Measurements from ENCODE around the gene HIF3A. TPM values are rescaled to one million over a fixed set of nuclear protein-coding genes. Genes with fewer than 3 reads are reported as not detected.

The HIF3A gene
- total and polyA plus RNA-seq, 2 of the 4 experiments (the other 2 are of a cell fraction), result 0.02 TPM; not detected in 1

- TF ChIP-seq CTCF (conservative IDR thresholded peaks at IDR 0.05; ENCODE audit: low read depth, low read length) (no peak), MXI1 (IDR thresholded peaks at IDR 0.05; ENCODE audit: borderline replicate concordance, low read depth, low read length) (peak; percentile 63; the same call in 1 of the 2 replicates)
Measured at GRCh38 chr19:46392252-46392801, 95.5 kb downstream of the HIF3A start (continued).

GRCh38 chr19:46392837-46393236 is 96.0 kb downstream of the HIF3A start:
- peaks cover 6% of the 10 kb centered on the region for H3K9me3 ChIP-seq (ENCODE audit: control insufficient read depth, insufficient read depth, low read length)
- peak overlapping the region; percentile 59; the same call in 1 of the 2 replicates for H2AK5ac ChIP-seq (ENCODE audit: low read depth, low read length)
- H2AK9ac ChIP-seq (replicated peaks; ENCODE audit: low read depth, low read length, poor library complexity), result no peak overlapping the region
- H3K4ac ChIP-seq (ENCODE audit: low read depth, low read length), result peak overlapping the region; percentile 61
- peak overlapping the region; percentile 21; the same call in 1 of the 2 replicates for H2BK20ac ChIP-seq (ENCODE audit: low read depth, low read length)
- BruUV-seq (replicated peaks), result no TSS peak
- peak overlapping the region in 1 of 2 experiments; percentile 79; a peak in 2 of 4 replicates for H4K8ac ChIP-seq (ENCODE audit: low read depth in 2 of 2, low read length in 2 of 2)
- H3K9ac ChIP-seq (ENCODE audit: low read depth, low read length), result 0 out of 2 replicates have a peak overlapping the region, but pooled peaks have one; percentile 3
- POLR2A ChIA-PET (ENCODE audit: unreplicated experiment), result no interaction called here
- peaks cover 13% of the 10 kb centered on the region for H3K9me1 ChIP-seq (ENCODE audit: insufficient read depth, low read length)
- peak overlapping the region; percentile 18 for H3K23ac ChIP-seq (ENCODE audit: low read depth, low read length)
- dilution Hi-C loops (cut with HindIII; ENCODE audit: low sequenced_read_pairs, unreplicated experiment) (no loop called here), intact Hi-C loops (cut with micrococcal nuclease) (no loop called here), in situ Hi-C loops (cut with MboI; ENCODE audit: low sequenced_read_pairs) (no loop called here)
- DNase-seq (no peak), ATAC-seq (ENCODE audit: low read depth) (peak; percentile 24)
- peaks cover 32% of the 10 kb centered on the region for H3K36me3 ChIP-seq (ENCODE audit: control insufficient read depth, insufficient read depth, low read length)
- H4K5ac ChIP-seq (ENCODE audit: low read depth, low read length), result 0 out of 2 replicates have a peak overlapping the region, but pooled peaks have one; percentile 6
- peak overlapping the region; percentile 22 for H2BK5ac ChIP-seq (ENCODE audit: low read depth, low read length, poor library complexity, severe bottlenecking)
- CTCF ChIA-PET, result interaction anchor here (0.8 kb wide), 1 partner anchor 23 kb away, joined by 3 read pairs; no protein-coding TSS in a partner anchor
- 0 out of 4 replicates have a peak, but pooled peaks cover 0 to 9% of the 10 kb centered on the region in 2 experiments for H3K79me1 ChIP-seq (ENCODE audit: low read depth in 1 of 2, low read length in 2 of 2)
- no peak overlapping the region for H3K4me3 ChIP-seq (ENCODE audit: insufficient read depth, low read depth, low read length)
- H4K91ac ChIP-seq (ENCODE audit: insufficient read depth, low read depth, low read length), result peak overlapping the region; percentile 66
- no CpG with 5 or more reads among the region's 4 CpGs for WGBS, 2 experiments (ENCODE audit: extremely low coverage in 2 of 2, insufficient read length in 1 of 2)
- no peaks in the 10 kb centered on the region for H3K27me3 ChIP-seq (ENCODE audit: control insufficient read depth, insufficient read depth, low read length)
- H3K56ac ChIP-seq (ENCODE audit: extremely low read depth, insufficient read depth, low read length), result no peak overlapping the region; the same call in 1 of the 2 replicates
- peak overlapping the region; percentile 24 for H3K14ac ChIP-seq (replicated peaks; ENCODE audit: low read depth, low read length)
- peak overlapping the region; percentile 7; the same call in 1 of the 3 replicates for H2BK15ac ChIP-seq (ENCODE audit: low read depth, low read length)
- H3K4me2 ChIP-seq (ENCODE audit: low read depth, low read length), result peak overlapping the region; percentile 65
- H2BK120ac ChIP-seq (ENCODE audit: low read depth, low read length), result peak overlapping the region; percentile 69
- H2AFZ ChIP-seq (replicated peaks; ENCODE audit: low read length, poor library complexity), result no peak overlapping the region
- H4K20me1 ChIP-seq (ENCODE audit: insufficient read depth, low read length), result no peaks in the 10 kb centered on the region; the same call in 1 of the 2 replicates
- H3K27ac ChIP-seq (ENCODE audit: insufficient read depth, low read length), result peak overlapping the region; percentile 63
- H3K4me1 ChIP-seq (ENCODE audit: control insufficient read depth, insufficient read depth, low read length), result peaks cover 15% of the 10 kb centered on the region
- H3K18ac ChIP-seq (ENCODE audit: low read depth, low read length), result 0 out of 2 replicates have a peak overlapping the region, but pooled peaks have one; percentile 3
- TF ChIP-seq RFX5 (IDR thresholded peaks at IDR 0.05; ENCODE audit: low read depth, low read length) (no peak), SMC3 (IDR thresholded peaks at IDR 0.05; ENCODE audit: low read depth, low read length) (no peak), MAFK (IDR thresholded peaks at IDR 0.05; ENCODE audit: low read depth, low read length) (no peak), POLR2A (IDR thresholded peaks at IDR 0.05; ENCODE audit: low read depth, low read length) (no peak), MAZ (IDR thresholded peaks at IDR 0.05; ENCODE audit: borderline replicate concordance, low read depth, low read length) (no peak), RCOR1 (IDR thresholded peaks at IDR 0.05; ENCODE audit: insufficient replicate concordance, low read length) (no peak), RAD21 (IDR thresholded peaks at IDR 0.05; ENCODE audit: low read length) (no peak), CEBPB (IDR thresholded peaks at IDR 0.05; ENCODE audit: low read depth, low read length) (no peak), CTCF (conservative IDR thresholded peaks at IDR 0.05; ENCODE audit: low read depth, low read length) (no peak)
- TF ChIP-seq, protein P1, sequence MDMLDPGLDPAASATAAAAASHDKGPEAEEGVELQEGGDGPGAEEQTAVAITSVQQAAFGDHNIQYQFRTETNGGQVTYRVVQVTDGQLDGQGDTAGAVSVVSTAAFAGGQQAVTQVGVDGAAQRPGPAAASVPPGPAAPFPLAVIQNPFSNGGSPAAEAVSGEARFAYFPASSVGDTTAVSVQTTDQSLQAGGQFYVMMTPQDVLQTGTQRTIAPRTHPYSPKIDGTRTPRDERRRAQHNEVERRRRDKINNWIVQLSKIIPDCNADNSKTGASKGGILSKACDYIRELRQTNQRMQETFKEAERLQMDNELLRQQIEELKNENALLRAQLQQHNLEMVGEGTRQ (IDR thresholded peaks at IDR 0.05; ENCODE audit: low read depth, low read length), result no peak
